ENCODE results near the gene IRGQ.

The IRGQ gene, protein sequence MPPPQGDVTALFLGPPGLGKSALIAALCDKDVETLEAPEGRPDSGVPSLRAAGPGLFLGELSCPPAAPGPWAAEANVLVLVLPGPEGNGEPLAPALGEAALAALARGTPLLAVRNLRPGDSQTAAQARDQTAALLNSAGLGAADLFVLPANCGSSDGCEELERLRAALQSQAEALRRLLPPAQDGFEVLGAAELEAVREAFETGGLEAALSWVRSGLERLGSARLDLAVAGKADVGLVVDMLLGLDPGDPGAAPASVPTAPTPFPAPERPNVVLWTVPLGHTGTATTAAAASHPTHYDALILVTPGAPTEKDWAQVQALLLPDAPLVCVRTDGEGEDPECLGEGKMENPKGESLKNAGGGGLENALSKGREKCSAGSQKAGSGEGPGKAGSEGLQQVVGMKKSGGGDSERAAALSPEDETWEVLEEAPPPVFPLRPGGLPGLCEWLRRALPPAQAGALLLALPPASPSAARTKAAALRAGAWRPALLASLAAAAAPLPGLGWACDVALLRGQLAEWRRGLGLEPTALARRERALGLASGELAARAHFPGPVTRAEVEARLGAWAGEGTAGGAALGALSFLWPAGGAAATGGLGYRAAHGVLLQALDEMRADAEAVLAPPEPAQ

GRCh38 chr19:43595999-43596841, at the start of gene IRGQ, which contains the start of gene ZNF576:
Gene IRGQ, minus strand, starts transcription at chr19:43596134. Its CDS starts 796 bp downstream, at chr19:43595338.
Gene ZNF576, plus strand, starts transcription at chr19:43596595. Its CDS starts 514 bp downstream, at chr19:43597109.
- Histone ChIP-seq H3K9ac (peak within 1 kb of the TSS; percentile 91), H3K36me3 (peaks cover 59% of the 10 kb centered on the region), H3K9me3 (no peaks in the 10 kb centered on the region), H3K27ac (peak within 1 kb of the TSS; percentile 94), H3K27me3 (no peaks in the 10 kb centered on the region), H3K4me1 (peaks cover 37% of the 10 kb centered on the region), H3K4me2 (peak within 1 kb of the TSS; percentile 99), H4K20me1 (peaks cover 48% of the 10 kb centered on the region; the same call in 1 of the 2 replicates), H3K4me3 (peak within 1 kb of the TSS; percentile 82)
- no peak for TF ChIP-seq Cebpa-rat (IDR thresholded peaks at IDR 0.05)

GRCh38 chr19:43644181-43644580, 48.2 kb upstream of the IRGQ start:
- H4K20me1 ChIP-seq: no peaks in the 10 kb centered on the region
- H3K27me3 ChIP-seq: peaks cover 3% of the 10 kb centered on the region; the same call in 1 of the 2 replicates
- H3K4me1 ChIP-seq: peaks cover 10% of the 10 kb centered on the region
- H3K9ac ChIP-seq: no peak overlapping the region
- no peaks in the 10 kb centered on the region for H3K9me3 ChIP-seq
- TF ChIP-seq Cebpa-rat (IDR thresholded peaks at IDR 0.05): no peak
- no peak overlapping the region for H3K4me3 ChIP-seq
- peaks cover 35% of the 10 kb centered on the region for H3K36me3 ChIP-seq
- H3K27ac ChIP-seq: no peak overlapping the region
- H3K4me2 ChIP-seq: no peak overlapping the region

GRCh38 chr19:43643326-43643725, 47.4 kb upstream of the IRGQ start:
- Histone ChIP-seq H3K9me3 (no peaks in the 10 kb centered on the region), H3K4me3 (no peak overlapping the region), H3K4me1 (peaks cover 18% of the 10 kb centered on the region), H3K9ac (no peak overlapping the region), H3K36me3 (peaks cover 27% of the 10 kb centered on the region), H3K4me2 (no peak overlapping the region), H3K27me3 (peaks cover 3% of the 10 kb centered on the region; the same call in 1 of the 2 replicates), H4K20me1 (no peaks in the 10 kb centered on the region), H3K27ac (no peak overlapping the region)
- no peak for TF ChIP-seq Cebpa-rat (IDR thresholded peaks at IDR 0.05)

DNA sequence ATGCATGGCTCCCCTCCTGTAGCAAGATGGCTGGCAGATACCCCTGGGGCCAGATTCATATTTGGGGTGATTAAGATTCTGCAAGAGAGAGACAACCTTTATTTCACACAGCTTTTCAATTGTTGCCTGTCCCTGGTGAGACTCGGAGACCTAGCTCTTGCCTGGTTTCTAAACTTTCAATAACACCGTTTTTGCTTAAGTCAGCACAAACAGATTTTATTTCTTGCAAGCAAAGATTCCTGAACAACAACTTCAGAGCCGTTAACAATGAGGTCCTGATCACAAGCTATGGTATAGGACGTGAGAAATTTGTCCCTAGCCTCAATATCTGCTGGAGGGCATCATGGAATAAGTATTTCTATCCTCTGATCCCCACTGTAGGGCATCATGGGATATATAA, 46.6 kb upstream of the IRGQ start:
- TF ChIP-seq Cebpa-rat (IDR thresholded peaks at IDR 0.05): no peak
- H3K27ac ChIP-seq: no peak overlapping the region
- no peaks in the 10 kb centered on the region for H4K20me1 ChIP-seq
- peaks cover 26% of the 10 kb centered on the region for H3K4me1 ChIP-seq
- H3K4me3 ChIP-seq: no peak overlapping the region
- H3K9me3 ChIP-seq: no peaks in the 10 kb centered on the region
- H3K4me2 ChIP-seq: no peak overlapping the region
- no peak overlapping the region for H3K9ac ChIP-seq
- peaks cover 19% of the 10 kb centered on the region for H3K36me3 ChIP-seq
- H3K27me3 ChIP-seq: peaks cover 3% of the 10 kb centered on the region; the same call in 1 of the 2 replicates

GRCh38 chr19:43641333-43641732, 45.4 kb upstream of the IRGQ start:
- Histone ChIP-seq H3K4me2 (no peak overlapping the region), H3K9me3 (no peaks in the 10 kb centered on the region), H4K20me1 (no peaks in the 10 kb centered on the region), H3K36me3 (peaks cover 7% of the 10 kb centered on the region), H3K4me3 (no peak overlapping the region), H3K4me1 (peaks cover 37% of the 10 kb centered on the region), H3K9ac (no peak overlapping the region), H3K27ac (no peak overlapping the region), H3K27me3 (peaks cover 3% of the 10 kb centered on the region; the same call in 1 of the 2 replicates)
- no peak for TF ChIP-seq Cebpa-rat (IDR thresholded peaks at IDR 0.05)

- peak overlapping the region; percentile 85 for H3K4me3 ChIP-seq
- peak overlapping the region; percentile 65; the same call in 1 of the 2 replicates for H3K9ac ChIP-seq
- H3K9me3 ChIP-seq: no peaks in the 10 kb centered on the region
- H3K27ac ChIP-seq: 0 out of 2 replicates have a peak overlapping the region, but pooled peaks have one; percentile 49
- no peaks in the 10 kb centered on the region for H4K20me1 ChIP-seq
- no peaks in the 10 kb centered on the region for H3K36me3 ChIP-seq
- peak overlapping the region; percentile 96 for H3K4me2 ChIP-seq
- no peak for TF ChIP-seq Cebpa-rat (IDR thresholded peaks at IDR 0.05)
- H3K27me3 ChIP-seq: peaks cover 3% of the 10 kb centered on the region; the same call in 1 of the 2 replicates
- peaks cover 47% of the 10 kb centered on the region for H3K4me1 ChIP-seq
Measured at GRCh38 chr19:43640424-43640757, 44.5 kb upstream of the IRGQ start.

DNA sequence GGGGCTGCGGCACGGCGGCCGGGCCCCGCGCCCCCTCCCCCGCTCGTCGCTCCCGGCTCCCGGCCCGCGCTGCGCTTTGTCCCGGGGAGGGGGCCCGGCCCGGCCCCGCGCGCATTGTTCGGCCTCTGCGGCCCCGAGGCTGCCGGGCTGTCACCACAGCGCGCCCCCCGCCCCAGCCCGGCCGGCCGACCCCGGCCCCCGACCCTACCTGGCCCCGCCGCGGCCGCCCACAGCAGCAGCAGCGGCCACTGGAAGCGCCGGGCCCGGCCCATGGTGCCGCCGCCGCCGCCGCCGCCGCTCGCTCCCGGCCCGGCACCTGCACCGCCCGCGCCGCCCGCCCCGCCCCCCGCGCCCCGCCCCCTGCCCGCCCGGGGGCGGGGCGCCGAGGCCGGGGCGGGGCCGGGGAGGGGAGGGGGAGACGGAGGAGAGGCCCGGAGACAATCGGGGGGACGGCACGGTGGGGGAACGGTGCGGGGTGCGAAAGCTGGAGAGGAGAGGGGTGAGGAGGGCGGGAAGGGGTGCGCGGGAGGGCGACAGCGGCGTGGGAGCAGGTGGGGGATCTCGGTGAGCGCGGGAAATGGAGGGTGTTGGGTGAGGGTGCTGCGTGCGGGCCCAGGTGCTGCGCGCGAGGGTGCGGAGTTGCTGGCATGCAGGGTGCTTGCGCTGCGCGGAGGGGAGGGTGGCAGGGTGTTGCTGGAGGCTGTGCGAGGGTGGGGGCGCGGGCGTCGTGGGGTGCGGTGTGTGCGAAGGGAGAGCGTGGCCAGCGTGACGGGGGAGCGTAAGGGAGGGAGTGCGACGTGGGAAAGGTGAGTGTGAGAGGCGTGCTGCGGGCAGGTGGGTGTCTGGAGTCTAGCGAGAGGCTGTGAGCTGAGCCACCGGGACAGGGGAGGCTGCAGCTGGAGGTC, 43.8 kb upstream of the IRGQ start, which contains the start of gene CADM4:
TSS of gene CADM4 (minus strand) at position 332 of the 905 bp plus-strand sequence. CDS start at position 272, 60 bp downstream.
- Histone ChIP-seq H3K9ac (peak within 1 kb of the TSS; percentile 92), H3K9me3 (no peaks in the 10 kb centered on the region), H3K27me3 (peaks cover 3% of the 10 kb centered on the region; the same call in 1 of the 2 replicates), H3K4me2 (peak within 1 kb of the TSS; percentile 96), H3K4me1 (peaks cover 53% of the 10 kb centered on the region), H3K27ac (peak within 1 kb of the TSS; percentile 90), H4K20me1 (no peaks in the 10 kb centered on the region), H3K36me3 (no peaks in the 10 kb centered on the region), H3K4me3 (peak within 1 kb of the TSS; percentile 85)
- no peak for TF ChIP-seq Cebpa-rat (IDR thresholded peaks at IDR 0.05)

- peaks cover 3% of the 10 kb centered on the region; the same call in 1 of the 2 replicates for H3K27me3 ChIP-seq
- peak overlapping the region; percentile 95 for H3K4me2 ChIP-seq
- H3K27ac ChIP-seq: peak overlapping the region; percentile 90
- peak overlapping the region; percentile 92 for H3K9ac ChIP-seq
- H3K4me1 ChIP-seq: peaks cover 60% of the 10 kb centered on the region
- peak overlapping the region; percentile 85 for H3K4me3 ChIP-seq
- no peak for TF ChIP-seq Cebpa-rat (IDR thresholded peaks at IDR 0.05)
- H3K9me3 ChIP-seq: no peaks in the 10 kb centered on the region
- no peaks in the 10 kb centered on the region for H3K36me3 ChIP-seq
- H4K20me1 ChIP-seq: no peaks in the 10 kb centered on the region
Measured at GRCh38 chr19:43638995-43639518, 43.1 kb upstream of the IRGQ start.
